ENCODE measurements around the gene RFWD3.
A peak's percentile ranks its signal among the peaks of the same experiment; 100 is the strongest.

Gene RFWD3

GRCh38 chr16:74577882-74578366, 88.8 kb downstream of the RFWD3 start:
- POLR2A ChIA-PET, result interaction anchor here (1.9 kb wide), 1 partner anchor 29 kb away, joined by 9 read pairs; the partner anchor contains the start of gene GLG1
- CTCF ChIA-PET, result no interaction called here
- TF ChIP-seq FOXA1 (IDR thresholded peaks at IDR 0.05) (no peak), PKNOX1 (IDR thresholded peaks at IDR 0.05) (no peak), HDGF (IDR thresholded peaks at IDR 0.05; ENCODE audit: borderline replicate concordance) (no peak), ARNT (IDR thresholded peaks at IDR 0.05) (no peak), SUZ12 (IDR thresholded peaks at IDR 0.05) (no peak), SP1 (IDR thresholded peaks at IDR 0.05) (no peak)
- DNase-seq (ENCODE audit: extremely low spot score), result no peak

- DNase-seq (ENCODE audit: extremely low spot score), result no peak
- ChIA-PET CTCF (no interaction called here), POLR2A (no interaction called here)
- TF ChIP-seq SUZ12 (IDR thresholded peaks at IDR 0.05) (no peak), FOXK2 (IDR thresholded peaks at IDR 0.05) (no peak), ARNT (IDR thresholded peaks at IDR 0.05) (no peak), SP1 (IDR thresholded peaks at IDR 0.05) (no peak), TARDBP (IDR thresholded peaks at IDR 0.05) (no peak), FOXA1 (IDR thresholded peaks at IDR 0.05) (no peak), NFRKB (IDR thresholded peaks at IDR 0.05) (no peak)
Measured at GRCh38 chr16:74575807-74576643, 90.7 kb downstream of the RFWD3 start.

GRCh38 chr16:74575175-74575806, 91.4 kb downstream of the RFWD3 start:
- DNase-seq (ENCODE audit: extremely low spot score), result no peak
- TF ChIP-seq ZNF384 (IDR thresholded peaks at IDR 0.05) (no peak), CTBP1 (IDR thresholded peaks at IDR 0.05; ENCODE audit: borderline replicate concordance) (no peak), FOXM1 (IDR thresholded peaks at IDR 0.05; ENCODE audit: borderline replicate concordance) (no peak), FOXK2 (IDR thresholded peaks at IDR 0.05) (no peak)
- ChIA-PET POLR2A (no interaction called here), CTCF (no interaction called here)

GRCh38 chr16:74574146-74574545, 92.5 kb downstream of the RFWD3 start:
- no peak for DNase-seq (ENCODE audit: extremely low spot score)
- TF ChIP-seq SUZ12 (IDR thresholded peaks at IDR 0.05) (no peak), ELF4 (IDR thresholded peaks at IDR 0.05) (no peak), ARNT (IDR thresholded peaks at IDR 0.05) (no peak), FOXM1 (IDR thresholded peaks at IDR 0.05; ENCODE audit: borderline replicate concordance) (no peak), LEF1 (IDR thresholded peaks at IDR 0.05; ENCODE audit: borderline replicate concordance) (no peak), TARDBP (IDR thresholded peaks at IDR 0.05) (no peak), BHLHE40 (IDR thresholded peaks at IDR 0.05; ENCODE audit: borderline replicate concordance) (no peak), FOXA1 (IDR thresholded peaks at IDR 0.05) (no peak), CTBP1 (IDR thresholded peaks at IDR 0.05; ENCODE audit: borderline replicate concordance) (no peak), PKNOX1 (IDR thresholded peaks at IDR 0.05) (no peak), HDGF (IDR thresholded peaks at IDR 0.05; ENCODE audit: borderline replicate concordance) (no peak), L3MBTL2 (conservative IDR thresholded peaks at IDR 0.05) (no peak), NFRKB (IDR thresholded peaks at IDR 0.05) (no peak), FOXK2 (IDR thresholded peaks at IDR 0.05) (no peak)
- CTCF ChIA-PET, result no interaction called here
- POLR2A ChIA-PET, result interaction anchor here (1.2 kb wide), 1 partner anchor 32 kb away, joined by 4 read pairs; the partner anchor contains the start of gene GLG1

GRCh38 chr16:74573622-74574021, 93.1 kb downstream of the RFWD3 start:
- CTCF ChIA-PET, result no interaction called here
- TF ChIP-seq ZNF384 (IDR thresholded peaks at IDR 0.05) (0 out of 2 replicates have a peak, but pooled peaks have one; percentile 34), FOXK2 (IDR thresholded peaks at IDR 0.05) (no peak)
- POLR2A ChIA-PET, result interaction anchor here (1.2 kb wide), 1 partner anchor 32 kb away, joined by 4 read pairs; the partner anchor contains the start of gene GLG1
- DNase-seq (ENCODE audit: extremely low spot score), result no peak

Data from HEK293T (cell line).